ENCODE results near the gene ZBTB49.
A peak's percentile ranks its signal among the peaks of the same experiment; 100 is the strongest.

ZBTB49 gene

DNA sequence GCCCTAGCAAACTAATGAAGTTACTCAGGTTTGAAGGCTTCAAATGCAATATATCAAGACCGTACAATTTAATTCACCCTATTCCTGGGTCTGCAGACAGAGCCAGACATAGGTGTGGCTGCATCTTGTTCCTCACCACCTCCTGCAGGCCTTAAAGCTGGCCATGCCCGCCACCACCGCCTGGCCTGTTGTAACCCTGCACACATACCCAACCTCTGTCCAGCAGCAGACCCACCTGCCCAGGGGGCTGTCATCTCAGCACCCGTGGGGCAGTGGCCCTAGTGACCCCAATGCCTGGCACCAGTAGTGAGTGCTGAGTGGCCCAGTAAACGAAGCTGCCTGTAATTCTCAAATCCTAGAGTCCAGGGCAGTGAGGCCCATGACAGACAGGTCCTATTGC, 40.7 kb downstream of the ZBTB49 start:
- H3K79me2 ChIP-seq (ENCODE audit: insufficient read depth, low read depth) = no peaks in the 10 kb centered on the region
- no peaks in the 10 kb centered on the region for H4K20me1 ChIP-seq (ENCODE audit: insufficient read depth)
- no peak overlapping the region for H3K9ac ChIP-seq
- no peak overlapping the region for H2AFZ ChIP-seq (ENCODE audit: low read depth)
- no peaks in the 10 kb centered on the region for H3K36me3 ChIP-seq (ENCODE audit: insufficient read depth)
- no peak overlapping the region for H3K4me2 ChIP-seq
- no peak for TF ChIP-seq CTCF (conservative IDR thresholded peaks at IDR 0.05; ENCODE audit: low read depth, low read length)
- H3K4me3 ChIP-seq (IDR thresholded peaks at IDR 0.05; ENCODE audit: insufficient read depth, low read depth, low read length) = no peak overlapping the region
- H3K4me1 ChIP-seq (ENCODE audit: low read depth, poor library complexity, severe bottlenecking) = no peaks in the 10 kb centered on the region
- no peak overlapping the region for H3K27ac ChIP-seq
- H3K27me3 ChIP-seq (ENCODE audit: insufficient read depth, low read depth) = no peaks in the 10 kb centered on the region

DNA sequence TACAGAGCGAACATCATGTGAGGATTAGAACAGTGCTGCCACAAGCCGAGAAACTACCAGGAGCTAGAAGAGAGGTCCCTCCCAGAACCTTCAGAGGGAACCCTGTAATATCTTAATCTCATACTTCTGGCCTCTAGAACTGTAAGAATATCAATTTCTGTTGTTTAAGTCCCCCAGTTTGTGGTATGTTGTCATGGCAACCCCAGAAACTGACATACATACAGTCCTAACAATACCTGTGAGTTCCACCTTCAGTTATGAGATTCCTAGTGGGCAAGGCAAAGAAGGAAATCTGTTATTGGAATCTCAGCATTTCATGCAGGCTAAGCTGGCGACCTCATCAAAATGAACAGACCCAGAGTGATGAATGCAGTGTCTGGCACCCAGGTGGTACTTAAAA, 42.5 kb downstream of the ZBTB49 start:
- Histone ChIP-seq H3K4me1 (ENCODE audit: low read depth, poor library complexity, severe bottlenecking) (no peaks in the 10 kb centered on the region), H3K27ac (no peak overlapping the region), H3K9ac (no peak overlapping the region), H3K79me2 (ENCODE audit: insufficient read depth, low read depth) (no peaks in the 10 kb centered on the region), H3K4me2 (no peak overlapping the region), H2AFZ (ENCODE audit: low read depth) (no peak overlapping the region), H3K36me3 (ENCODE audit: insufficient read depth) (no peaks in the 10 kb centered on the region), H4K20me1 (ENCODE audit: insufficient read depth) (no peaks in the 10 kb centered on the region), H3K27me3 (ENCODE audit: insufficient read depth, low read depth) (no peaks in the 10 kb centered on the region), H3K4me3 (IDR thresholded peaks at IDR 0.05; ENCODE audit: insufficient read depth, low read depth, low read length) (no peak overlapping the region)
- no peak for TF ChIP-seq CTCF (conservative IDR thresholded peaks at IDR 0.05; ENCODE audit: low read depth, low read length)

- Histone ChIP-seq H3K9ac (no peak overlapping the region), H3K4me2 (no peak overlapping the region), H3K4me3 (IDR thresholded peaks at IDR 0.05; ENCODE audit: insufficient read depth, low read depth, low read length) (no peak overlapping the region), H3K4me1 (ENCODE audit: low read depth, poor library complexity, severe bottlenecking) (no peaks in the 10 kb centered on the region), H4K20me1 (ENCODE audit: insufficient read depth) (no peaks in the 10 kb centered on the region), H2AFZ (ENCODE audit: low read depth) (no peak overlapping the region), H3K79me2 (ENCODE audit: insufficient read depth, low read depth) (no peaks in the 10 kb centered on the region), H3K36me3 (ENCODE audit: insufficient read depth) (no peaks in the 10 kb centered on the region), H3K27me3 (ENCODE audit: insufficient read depth, low read depth) (no peaks in the 10 kb centered on the region), H3K27ac (no peak overlapping the region)
- TF ChIP-seq CTCF (conservative IDR thresholded peaks at IDR 0.05; ENCODE audit: low read depth, low read length) = no peak
These were observed 43.2 kb downstream of the ZBTB49 start for GRCh38 chr4:4333265-4333706.

DNA sequence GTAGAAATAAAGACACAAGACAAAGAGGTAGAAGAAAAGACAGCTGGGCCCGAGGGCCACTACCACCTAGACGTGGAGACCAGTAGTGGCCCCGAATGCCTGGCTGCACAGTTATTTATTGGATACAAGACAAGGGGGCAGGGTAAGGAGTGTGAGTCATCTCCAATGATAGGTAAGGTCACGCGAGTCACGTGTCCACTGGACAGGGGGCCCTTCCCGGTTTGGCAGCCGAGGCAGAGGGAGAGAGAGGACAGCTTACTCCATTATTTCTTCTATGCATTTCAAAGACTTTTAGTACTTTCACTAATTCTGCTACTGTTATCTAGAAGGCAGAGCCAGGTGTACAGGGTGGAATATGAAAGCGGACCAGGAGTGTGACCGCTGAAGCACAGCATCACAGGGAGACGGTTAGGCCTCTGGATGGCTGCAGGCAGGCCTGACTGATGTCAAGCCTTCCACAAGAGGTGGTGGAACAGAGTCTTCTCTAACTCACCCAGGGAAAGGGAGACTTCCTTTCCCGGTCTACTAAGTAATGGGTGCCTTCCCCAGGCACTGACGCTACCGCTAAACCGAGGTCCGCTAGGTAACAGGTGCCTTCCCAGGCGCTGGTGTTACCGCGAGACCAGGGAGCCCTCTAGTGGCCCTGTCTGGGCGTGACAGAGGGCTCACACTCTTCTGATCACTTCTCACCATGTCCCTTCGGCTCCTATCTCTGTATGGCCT, 44.9 kb downstream of the ZBTB49 start:
- Histone ChIP-seq H4K20me1 (ENCODE audit: insufficient read depth) (no peaks in the 10 kb centered on the region), H3K4me2 (no peak overlapping the region), H2AFZ (ENCODE audit: low read depth) (no peak overlapping the region), H3K27ac (no peak overlapping the region), H3K4me1 (ENCODE audit: low read depth, poor library complexity, severe bottlenecking) (no peaks in the 10 kb centered on the region), H3K36me3 (ENCODE audit: insufficient read depth) (no peaks in the 10 kb centered on the region), H3K4me3 (IDR thresholded peaks at IDR 0.05; ENCODE audit: insufficient read depth, low read depth, low read length) (no peak overlapping the region), H3K9ac (no peak overlapping the region), H3K79me2 (ENCODE audit: insufficient read depth, low read depth) (no peaks in the 10 kb centered on the region), H3K27me3 (ENCODE audit: insufficient read depth, low read depth) (no peaks in the 10 kb centered on the region)
- TF ChIP-seq CTCF (conservative IDR thresholded peaks at IDR 0.05; ENCODE audit: low read depth, low read length) = peak; percentile 45
